Retina (tissue), 1 donor: Measurements from ENCODE around the gene MTHFS.

ENCODE experiments used
- DNase-seq: peaks from one replicate; pipeline ENCODE4 v3.0.0-alpha.2; 2016

Gene MTHFS

GRCh38 chr15:79811406-79812405, 85.1 kb downstream of the MTHFS start:
- no peak for DNase-seq

GRCh38 chr15:79804838-79805237, 92.0 kb downstream of the MTHFS start:
- no peak for DNase-seq

- no peak for DNase-seq
These were observed 98.5 kb downstream of the MTHFS start for GRCh38 chr15:79798311-79798710.
